Raji (cell line): ENCODE measurements around the gene GJA5.

Experiments
- POLR2A ChIP-seq: IDR thresholded peaks from 2 replicates; pipeline ENCODE4 v1.6.1; 2011; ENCODE audit warnings: low read depth, low read length, control low read depth; ENCODE audit not compliant: insufficient read depth

The GJA5 gene

DNA sequence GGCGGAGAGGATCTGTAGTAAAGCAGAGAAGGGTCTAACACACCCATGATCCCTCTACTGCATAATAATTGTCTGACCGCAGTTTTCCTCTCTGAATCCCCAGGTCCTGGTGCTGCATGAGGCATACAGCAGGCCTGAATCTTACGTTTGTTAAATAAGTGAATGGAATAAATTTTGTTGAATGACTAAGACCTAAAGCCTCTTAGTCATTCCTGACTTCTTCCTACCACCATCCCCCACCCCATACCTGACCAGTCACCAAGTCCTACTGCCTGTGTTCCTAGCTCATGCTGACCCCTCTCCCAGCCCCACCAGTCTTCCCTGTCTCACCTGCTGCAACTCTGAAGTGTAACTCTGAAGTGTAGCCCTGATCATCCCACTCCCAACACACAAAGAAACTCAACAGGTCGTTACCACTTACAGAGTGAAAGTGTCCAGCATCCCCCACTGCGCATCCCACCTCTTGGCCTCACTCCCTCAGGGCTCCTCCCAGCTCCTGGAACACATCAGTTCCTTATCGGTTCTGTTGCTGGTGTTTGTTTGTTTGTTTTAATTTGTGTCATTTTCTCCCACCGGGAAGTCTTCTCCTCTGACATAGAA, 9.7 kb downstream of the GJA5 start:
- TF ChIP-seq POLR2A = no peak

- TF ChIP-seq POLR2A = no peak
Measured at GRCh38 chr1:147749792-147750191, 10.6 kb downstream of the GJA5 start.

DNA sequence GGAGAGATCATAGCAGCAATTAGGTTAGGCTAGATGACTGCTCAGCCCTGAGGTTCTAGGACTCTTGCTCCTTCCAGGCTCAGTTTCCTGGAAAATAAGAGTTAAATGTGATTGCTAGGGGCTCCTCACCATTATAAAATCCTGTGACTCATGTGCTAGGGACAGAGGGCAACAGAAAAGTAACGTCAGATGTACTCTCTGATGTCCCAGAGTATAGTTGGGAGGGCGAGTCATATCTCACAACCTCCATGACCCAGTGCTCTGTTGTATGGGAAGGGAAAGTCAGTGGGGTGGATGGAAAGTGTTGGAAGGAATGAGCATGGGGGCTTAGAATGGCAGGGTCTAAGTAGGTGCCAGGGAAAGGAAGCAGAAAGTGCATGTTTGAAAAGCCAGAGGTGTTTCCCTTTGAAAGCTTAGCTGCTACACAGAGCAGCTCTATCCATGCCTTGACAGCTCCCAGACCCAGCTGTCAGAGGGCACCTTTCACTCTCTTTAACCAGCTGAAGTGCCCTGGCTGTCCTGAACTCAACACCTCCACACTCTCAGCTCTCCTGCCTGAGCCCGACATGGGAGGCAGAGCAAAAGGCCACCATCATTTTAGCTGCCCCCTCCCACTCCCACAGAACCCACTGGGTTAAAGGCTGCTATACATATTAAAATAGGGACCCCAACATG, 11.6 kb downstream of the GJA5 start:
- TF ChIP-seq POLR2A = no peak

DNA sequence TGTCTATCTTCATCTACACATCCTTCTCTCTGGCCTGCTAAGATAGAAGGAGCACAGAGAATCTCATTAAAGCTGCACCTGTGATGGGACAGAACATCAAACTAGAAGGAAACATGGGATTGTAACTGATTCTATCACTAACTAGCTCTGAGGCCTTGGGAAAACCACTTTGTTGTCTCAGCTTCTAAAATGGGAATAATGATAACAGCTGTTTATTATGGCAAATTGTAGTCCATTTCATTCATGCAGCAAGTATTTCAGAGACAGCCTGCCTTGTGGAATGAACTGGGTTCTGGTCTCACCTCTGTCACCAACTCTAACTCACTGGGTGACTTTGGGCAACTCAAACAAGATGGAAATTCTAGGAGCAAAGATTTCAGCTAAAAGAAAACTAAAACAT, 12.4 kb downstream of the GJA5 start:
- TF ChIP-seq POLR2A = no peak

DNA sequence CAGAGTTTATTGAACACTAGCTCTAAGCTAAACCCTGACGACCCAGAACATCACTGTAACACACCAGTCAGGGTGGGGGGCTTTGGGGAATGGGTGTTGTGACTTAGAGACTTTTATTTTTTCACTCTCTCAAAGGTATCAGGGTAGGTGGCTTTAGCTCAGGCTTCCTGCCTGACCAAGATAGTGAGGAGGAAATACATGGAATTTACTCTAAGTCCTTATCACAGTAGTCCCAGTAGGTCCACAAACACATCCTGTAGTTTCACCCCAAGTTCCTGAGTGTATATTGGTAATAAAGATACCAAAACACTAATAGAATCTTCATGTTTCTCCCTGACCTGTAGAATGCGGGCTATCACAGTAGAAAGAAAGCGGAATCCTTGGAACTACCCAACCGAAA, 15.1 kb downstream of the GJA5 start:
- no peak for TF ChIP-seq POLR2A

DNA sequence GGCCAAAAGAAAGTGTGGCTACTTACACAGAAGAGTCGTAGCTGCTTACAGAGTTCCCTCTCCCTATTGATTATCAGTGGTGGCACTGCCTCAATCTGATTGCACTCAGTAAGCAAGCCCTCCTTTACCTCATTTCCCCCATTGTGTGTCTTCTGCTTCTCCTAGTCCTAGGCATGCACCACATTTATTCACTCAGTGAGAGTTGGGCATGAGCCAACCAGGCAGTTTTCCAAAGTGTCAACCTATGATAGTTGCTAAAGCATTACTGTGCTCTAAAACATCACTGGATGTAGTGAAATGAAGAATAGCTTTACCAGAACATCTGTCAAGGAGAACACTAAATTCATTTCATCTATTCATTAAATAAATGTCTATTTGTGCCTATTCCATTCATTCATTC, 19.3 kb downstream of the GJA5 start:
- no peak for TF ChIP-seq POLR2A

DNA sequence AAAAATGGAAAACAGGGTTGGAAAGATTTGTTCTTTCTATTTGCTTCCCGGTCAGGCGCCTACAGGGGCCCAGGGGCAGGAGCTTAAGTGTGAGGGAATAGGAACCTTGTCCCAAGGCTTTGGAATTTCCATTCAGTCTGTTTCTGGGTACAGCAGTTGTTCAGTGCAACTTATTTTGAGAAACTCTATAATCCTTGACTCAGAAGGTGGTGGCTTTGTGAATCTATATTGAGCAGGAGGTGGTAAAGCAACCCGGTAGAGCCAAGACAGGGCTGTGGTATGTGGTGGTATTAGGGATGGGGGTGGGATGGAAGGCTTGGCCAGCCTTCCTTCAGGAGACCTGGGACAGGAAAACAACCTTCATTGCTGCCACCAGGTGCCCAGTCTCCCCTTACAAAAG, 20.0 kb downstream of the GJA5 start:
- TF ChIP-seq POLR2A = no peak

- no peak for TF ChIP-seq POLR2A
Measured at GRCh38 chr1:147738739-147739476, 21.5 kb downstream of the GJA5 start.

DNA sequence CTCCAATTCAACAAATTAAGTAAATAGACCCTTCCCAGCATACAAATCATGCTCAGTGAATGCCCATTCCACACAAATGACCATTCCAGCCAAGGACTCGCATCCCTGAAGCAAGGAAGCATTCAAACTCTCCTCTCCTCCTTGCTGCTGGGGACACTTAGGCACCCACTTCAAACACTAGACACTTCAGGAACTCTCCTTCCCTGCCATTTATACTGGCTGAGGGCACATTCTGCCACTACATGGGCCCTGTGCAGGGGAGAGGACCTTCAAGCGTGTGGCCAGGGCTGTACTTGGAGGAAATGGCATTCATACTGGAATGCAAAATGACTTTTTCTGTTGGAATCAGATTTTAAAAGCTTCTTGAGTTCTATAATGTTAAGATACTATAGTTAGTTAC, 22.3 kb downstream of the GJA5 start:
- no peak for TF ChIP-seq POLR2A

DNA sequence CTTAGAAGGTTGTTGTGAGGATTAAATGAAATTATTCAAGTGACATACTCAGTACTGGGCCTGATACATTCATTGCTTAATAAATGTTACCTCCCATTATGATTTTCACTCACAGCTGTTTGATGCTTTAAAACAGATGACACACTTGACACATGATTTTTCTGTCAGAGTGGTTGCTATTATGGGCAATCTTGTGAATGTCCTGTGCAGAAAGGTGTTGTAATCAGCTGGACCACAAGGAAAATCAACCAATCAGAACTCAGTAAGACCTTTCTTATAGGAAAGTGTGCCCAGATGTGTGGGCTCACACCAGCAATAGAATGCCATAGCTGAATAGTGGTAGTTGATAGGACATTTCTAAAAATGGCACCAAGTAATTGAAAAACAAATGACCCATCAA, 23.5 kb downstream of the GJA5 start:
- TF ChIP-seq POLR2A = no peak

GRCh38 chr1:147735423-147735822, 25.0 kb downstream of the GJA5 start:
- TF ChIP-seq POLR2A = no peak

GRCh38 chr1:147729315-147729714, 31.1 kb downstream of the GJA5 start:
- no peak for TF ChIP-seq POLR2A

- no peak for TF ChIP-seq POLR2A
Measured at GRCh38 chr1:147726168-147726567, 34.2 kb downstream of the GJA5 start.

DNA sequence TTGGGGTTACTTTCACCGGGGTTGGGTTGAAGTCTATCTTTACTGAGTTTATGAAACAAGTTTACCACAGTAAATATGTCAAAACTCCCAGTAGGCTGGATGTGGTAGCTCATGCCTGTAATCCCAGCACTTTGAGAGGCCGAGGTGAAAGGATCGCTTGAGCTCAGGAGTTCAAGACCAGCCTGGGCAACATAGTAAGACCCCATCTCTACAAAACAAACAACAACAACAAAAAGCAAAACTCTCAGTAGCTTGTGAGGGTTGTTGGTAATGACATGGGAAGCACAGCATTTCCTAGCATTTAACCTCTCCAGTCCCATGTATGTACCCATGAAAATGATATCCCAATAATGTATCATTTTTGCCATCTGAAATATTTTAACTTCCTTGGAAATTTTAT, 34.7 kb downstream of the GJA5 start:
- TF ChIP-seq POLR2A = no peak

GRCh38 chr1:147723691-147724323, 36.6 kb downstream of the GJA5 start:
- TF ChIP-seq POLR2A = no peak

DNA sequence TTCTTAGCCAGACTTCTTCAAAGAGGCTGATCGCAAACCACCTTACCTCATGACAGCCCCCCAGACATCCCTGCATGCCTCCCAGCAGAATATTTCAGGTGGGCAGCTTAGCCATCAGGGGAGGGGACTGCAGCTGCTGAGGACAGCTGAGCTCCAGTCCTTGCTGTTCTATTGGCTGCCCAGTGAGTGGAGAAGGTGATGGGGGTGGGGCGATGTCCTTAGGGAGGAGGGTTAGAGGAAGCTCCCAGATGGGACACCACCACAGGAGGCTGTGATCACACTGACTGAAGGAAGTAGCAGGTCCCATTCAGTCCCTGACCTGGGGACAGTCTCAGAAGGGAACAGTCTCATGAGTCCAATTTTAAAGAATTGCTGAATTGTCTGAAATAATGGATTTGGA, 38.3 kb downstream of the GJA5 start:
- no peak for TF ChIP-seq POLR2A
